Keratinocyte (primary cell): ENCODE results near the gene ZNF816.

Experiments
- CTCF ChIP-seq, 3 experiments: IDR thresholded peaks in 1 of 3; conservative IDR thresholded peaks in 1 of 3; optimal IDR thresholded peaks in 1 of 3; 2 replicates in 2 of 3; 3 replicates in 1 of 3; pipeline versions ENCODE3 to v1.5.1; 2011; ENCODE audit warnings: low read length in 3 of 3, mild to moderate bottlenecking in 3 of 3, moderate library complexity in 2 of 3, control low read depth in 1 of 3, inconsistent platforms in 1 of 3; ENCODE audit not compliant: insufficient read depth in 2 of 3; ENCODE audit errors: extremely low read depth in 1 of 3
- EZH2 ChIP-seq: IDR thresholded peaks from one replicate; pipeline ENCODE4 v1.6.1; 2012; ENCODE audit warnings: inconsistent platforms, mild to moderate bottlenecking, low read length, moderate library complexity

GRCh38 chr19:52990759-52991418 lies 28.2 kb upstream of the ZNF816 start:
- no peak for TF ChIP-seq CTCF (optimal IDR thresholded peaks at IDR 0.05 in 1 of 3, IDR thresholded peaks at IDR 0.05 in 1 of 3, conservative IDR thresholded peaks at IDR 0.05 in 1 of 3; ENCODE audit: extremely low read depth in 1 of 3, insufficient read depth in 2 of 3, low read length in 3 of 3)
- TF ChIP-seq EZH2: no peak
